ENCODE data around the gene TP73. TPM values are rescaled to one million over a fixed set of nuclear protein-coding genes. Genes with fewer than 3 reads are reported as not detected.

TP73 gene
- polyA plus RNA-seq, 10 donors, result 0.60 to 3.2 (median 0.91) TPM

- no peak for DNase-seq
Measured at GRCh38 chr1:3633344-3634058, 18.8 kb upstream of the TP73 start.

- DNase-seq, result no peak
Measured at GRCh38 chr1:3634059-3634800, 18.1 kb upstream of the TP73 start.

GRCh38 chr1:3636080-3636479 is 16.2 kb upstream of the TP73 start:
- DNase-seq, result no peak

- DNase-seq, result no peak
Measured at GRCh38 chr1:3636531-3636930, 15.8 kb upstream of the TP73 start.

GRCh38 chr1:3638027-3638426 is 14.3 kb upstream of the TP73 start:
- DNase-seq, result no peak

GRCh38 chr1:3638676-3639075 is 13.6 kb upstream of the TP73 start:
- DNase-seq, result no peak

GRCh38 chr1:3639397-3639911 is 12.9 kb upstream of the TP73 start:
- DNase-seq, result no peak

GRCh38 chr1:3640121-3640837 is 12.0 kb upstream of the TP73 start:
- no peak for DNase-seq

GRCh38 chr1:3641046-3641760 is 11.1 kb upstream of the TP73 start:
- DNase-seq, result no peak

GRCh38 chr1:3641816-3642215 is 10.5 kb upstream of the TP73 start:
- no peak for DNase-seq

- DNase-seq, result no peak
Measured at GRCh38 chr1:3642919-3643675, 9.2 kb upstream of the TP73 start.

GRCh38 chr1:3644273-3644672 is 8.0 kb upstream of the TP73 start:
- DNase-seq, result no peak

- no peak for DNase-seq
Measured at GRCh38 chr1:3645247-3645646, 7.1 kb upstream of the TP73 start.

- no peak for DNase-seq
Measured at GRCh38 chr1:3645666-3646355, 6.5 kb upstream of the TP73 start.

- DNase-seq, result no peak
Measured at GRCh38 chr1:3646596-3646995, 5.7 kb upstream of the TP73 start.

- peak; percentile 88 to 96 (median 93) for DNase-seq
Measured at GRCh38 chr1:3649342-3650247, 2.7 kb upstream of the TP73 start, which contains the start of gene WRAP73. TSS of gene WRAP73 (minus strand) at chr1:3650103. CDS start at chr1:3649999, 104 bp downstream.

- no peak for DNase-seq
Measured at GRCh38 chr1:3650248-3651025, 1.9 kb upstream of the TP73 start.
